HEK293 (cell line): ENCODE measurements around the gene IDUA.

Source experiments
- BCL11B ChIP-seq: fragments of 450-650 bp; formaldehyde crosslinking; IDR thresholded peaks from 2 replicates; pipeline ENCODE4 v1.5.1; 2016; ENCODE audit warnings: low read depth, missing biosample characterization, missing genetic modification characterization
- HOXD13 ChIP-seq: sonication (generic); formaldehyde crosslinking; IDR thresholded peaks from 2 replicates; pipeline ENCODE4 v1.8.0; 2022; ENCODE audit warnings: missing genetic modification reagents, borderline replicate concordance
- KLF7 ChIP-seq: fragments of 450-650 bp; formaldehyde crosslinking; IDR thresholded peaks from 2 replicates; pipeline ENCODE4 v1.5.1; 2016; ENCODE audit warnings: missing biosample characterization, missing genetic modification characterization, borderline replicate concordance
- PRDM6 ChIP-seq: fragments of 450-650 bp; formaldehyde crosslinking; IDR thresholded peaks from 2 replicates; pipeline ENCODE4 v1.5.1; 2017; ENCODE audit warnings: missing biosample characterization, missing genetic modification characterization
- RBAK ChIP-seq: fragments of 450-650 bp; formaldehyde crosslinking; IDR thresholded peaks from 2 replicates; pipeline ENCODE4 v1.5.1; 2016; ENCODE audit warnings: missing biosample characterization, missing genetic modification characterization
- REPIN1 ChIP-seq: fragments of 450-650 bp; formaldehyde crosslinking; IDR thresholded peaks from 2 replicates; pipeline ENCODE4 v1.5.1; 2017; ENCODE audit warnings: missing biosample characterization, missing genetic modification characterization, low read depth
- SP2 ChIP-seq: fragments of 450-650 bp; formaldehyde crosslinking; IDR thresholded peaks from 2 replicates; pipeline ENCODE4 v1.5.1; 2016; ENCODE audit warnings: missing biosample characterization, missing genetic modification characterization
- TSHZ1 ChIP-seq: fragments of 450-650 bp; formaldehyde crosslinking; IDR thresholded peaks from 2 replicates; pipeline ENCODE4 v1.5.1; 2016; ENCODE audit warnings: missing biosample characterization, missing genetic modification characterization, borderline replicate concordance
- ZBTB21 ChIP-seq: fragments of 450-650 bp; formaldehyde crosslinking; IDR thresholded peaks from 2 replicates; pipeline ENCODE4 v1.5.1; 2017; ENCODE audit warnings: missing biosample characterization, missing genetic modification characterization
- ZFP37 ChIP-seq: fragments of 450-650 bp; formaldehyde crosslinking; IDR thresholded peaks from 2 replicates; pipeline ENCODE4 v1.5.1; 2016; ENCODE audit warnings: missing biosample characterization, missing genetic modification characterization
- ZNF112 ChIP-seq: fragments of 450-650 bp; formaldehyde crosslinking; IDR thresholded peaks from 2 replicates; pipeline ENCODE4 v1.5.0; 2017; ENCODE audit warnings: missing biosample characterization, missing genetic modification characterization
- ZNF155 ChIP-seq: fragments of 450-650 bp; formaldehyde crosslinking; IDR thresholded peaks from 2 replicates; pipeline ENCODE4 v1.5.1; 2016; ENCODE audit warnings: missing biosample characterization, missing genetic modification characterization
- ZNF174 ChIP-seq: fragments of 450-650 bp; formaldehyde crosslinking; IDR thresholded peaks from 2 replicates; pipeline ENCODE4 v1.5.0; 2017; ENCODE audit warnings: missing biosample characterization, mild to moderate bottlenecking, missing genetic modification characterization
- ZNF2 ChIP-seq: fragments of 450-650 bp; formaldehyde crosslinking; IDR thresholded peaks from 2 replicates; pipeline ENCODE4 v1.5.1; 2016; ENCODE audit warnings: missing biosample characterization, missing genetic modification characterization
- ZNF239 ChIP-seq: fragments of 450-650 bp; formaldehyde crosslinking; IDR thresholded peaks from 2 replicates; pipeline ENCODE4 v1.5.1; 2016; ENCODE audit warnings: missing biosample characterization, missing genetic modification characterization
- ZNF248 ChIP-seq: fragments of 450-650 bp; formaldehyde crosslinking; IDR thresholded peaks from 2 replicates; pipeline ENCODE4 v1.5.1; 2017; ENCODE audit warnings: missing biosample characterization, missing genetic modification characterization
- ZNF341 ChIP-seq: fragments of 450-650 bp; formaldehyde crosslinking; IDR thresholded peaks from 2 replicates; pipeline ENCODE4; 2016; ENCODE audit warnings: low read depth, missing biosample characterization, missing genetic modification characterization
- ZNF366 ChIP-seq: fragments of 450-650 bp; formaldehyde crosslinking; conservative IDR thresholded peaks from 2 replicates; pipeline ENCODE4 v1.5.1; 2016; ENCODE audit warnings: missing biosample characterization, missing genetic modification characterization
- ZNF391 ChIP-seq: fragments of 450-650 bp; formaldehyde crosslinking; IDR thresholded peaks from 2 replicates; pipeline ENCODE4 v1.5.1; 2016; ENCODE audit warnings: low read depth, missing biosample characterization, missing genetic modification characterization, borderline replicate concordance
- ZNF488 ChIP-seq: fragments of 450-650 bp; formaldehyde crosslinking; IDR thresholded peaks from 2 replicates; pipeline ENCODE4 v1.5.1; 2016; ENCODE audit warnings: missing biosample characterization, missing genetic modification characterization
- ZNF558 ChIP-seq: fragments of 450-650 bp; formaldehyde crosslinking; IDR thresholded peaks from 2 replicates; pipeline ENCODE4 v1.5.1; 2016; ENCODE audit warnings: missing biosample characterization, missing genetic modification characterization
- ZNF639 ChIP-seq: fragments of 450-650 bp; formaldehyde crosslinking; IDR thresholded peaks from 2 replicates; pipeline ENCODE4 v1.5.1; 2016; ENCODE audit warnings: missing biosample characterization, missing genetic modification characterization
- ZNF670 ChIP-seq: fragments of 450-650 bp; formaldehyde crosslinking; IDR thresholded peaks from 2 replicates; pipeline ENCODE4 v1.5.1; 2016; ENCODE audit warnings: missing biosample characterization, missing genetic modification characterization, low read depth
- ZNF76 ChIP-seq: fragments of 450-650 bp; formaldehyde crosslinking; IDR thresholded peaks from 2 replicates; pipeline ENCODE4; 2016; ENCODE audit warnings: low read depth, missing biosample characterization, missing genetic modification characterization, borderline replicate concordance
- ZNF791 ChIP-seq: fragments of 450-650 bp; formaldehyde crosslinking; IDR thresholded peaks from 2 replicates; pipeline ENCODE4 v1.5.1; 2016; ENCODE audit warnings: missing biosample characterization, missing genetic modification characterization
- ZSCAN4 ChIP-seq: fragments of 450-650 bp; formaldehyde crosslinking; IDR thresholded peaks from 2 replicates; pipeline ENCODE4 v1.5.1; 2017; ENCODE audit warnings: missing biosample characterization, missing genetic modification characterization
- ZSCAN5A ChIP-seq: fragments of 450-650 bp; formaldehyde crosslinking; IDR thresholded peaks from 2 replicates; pipeline ENCODE4 v1.5.1; 2016; ENCODE audit warnings: missing biosample characterization, missing genetic modification characterization

The IDUA gene

GRCh38 chr4:1043651-1044468, 57.0 kb downstream of the IDUA start (continued):
- no peak for TF ChIP-seq PRDM6 (tag by site-specific recombination)
- TF ChIP-seq ZNF558 (tag by site-specific recombination): peak; percentile 70; the same call in 1 of the 2 replicates
- no peak for TF ChIP-seq REPIN1 (tag by site-specific recombination)
- TF ChIP-seq ZNF670 (tag by site-specific recombination): no peak
- TF ChIP-seq ZNF2 (tag by site-specific recombination): no peak
- TF ChIP-seq ZNF639 (tag by site-specific recombination): peak; percentile 79
- TF ChIP-seq ZBTB21: peak; percentile 89
- peak; percentile 41; the same call in 1 of the 2 replicates for TF ChIP-seq ZNF366 (tag by site-specific recombination)
- TF ChIP-seq TSHZ1: peak; percentile 92; the same call in 1 of the 2 replicates
- TF ChIP-seq RBAK (tag by site-specific recombination): no peak; the same call in 1 of the 2 replicates
- TF ChIP-seq ZNF155 (tag by site-specific recombination): no peak
- no peak for TF ChIP-seq ZNF391 (tag by site-specific recombination)
- 0 out of 2 replicates have a peak, but pooled peaks have one; percentile 24 for TF ChIP-seq ZNF76 (tag by site-specific recombination)
- TF ChIP-seq ZNF488 (tag by site-specific recombination): 0 out of 2 replicates have a peak, but pooled peaks have one; percentile 46
- TF ChIP-seq ZNF239 (tag by site-specific recombination): no peak
- no peak for TF ChIP-seq ZNF791 (tag by site-specific recombination)
- TF ChIP-seq ZSCAN4 (tag by site-specific recombination): no peak
- TF ChIP-seq ZNF341 (tag by site-specific recombination): no peak
- TF ChIP-seq SP2 (tag by site-specific recombination): peak; percentile 54
- peak; percentile 76 for TF ChIP-seq ZFP37 (tag by site-specific recombination)
- 0 out of 2 replicates have a peak, but pooled peaks have one; percentile 24 for TF ChIP-seq ZSCAN5A (tag by site-specific recombination)
- TF ChIP-seq ZNF174: no peak
- no peak for TF ChIP-seq ZNF248 (tag by site-specific recombination)
- no peak for TF ChIP-seq KLF7 (tag by site-specific recombination)
- no peak for TF ChIP-seq ZNF112 (tag by site-specific recombination)
- no peak for TF ChIP-seq HOXD13 (CRISPR knock-in tag)
- no peak for TF ChIP-seq BCL11B (tag by site-specific recombination)
